Nephron (organoid): ENCODE measurements around the gene ANKMY1.

Source experiments
- H3K27ac Mint-ChIP-seq, 3 experiments: 2 replicates each; pipeline ENCODE4 v1.8.0; 2020; ENCODE audit warnings: mixed read lengths in 3 of 3, mild to moderate bottlenecking in 2 of 3, moderate library complexity in 1 of 3
- H3K27me3 Mint-ChIP-seq: 2 replicates; pipeline ENCODE4 v1.8.0; 2021; ENCODE audit warnings: low read depth, mild to moderate bottlenecking, moderate library complexity, mixed read lengths
- H3K36me3 Mint-ChIP-seq: 2 replicates; pipeline ENCODE4 v1.8.0; 2020; ENCODE audit warnings: low read depth, mixed read lengths
- H3K4me1 Mint-ChIP-seq: 2 replicates; pipeline ENCODE4 v1.8.0; 2020; ENCODE audit warnings: mixed read lengths
- H3K4me3 Mint-ChIP-seq, 3 experiments: 2 replicates each; pipeline ENCODE4 v1.8.0; 2020; ENCODE audit warnings: mild to moderate bottlenecking in 3 of 3, mixed read lengths in 3 of 3, moderate library complexity in 2 of 3
- H3K9me3 Mint-ChIP-seq: 2 replicates; pipeline ENCODE4 v1.8.0; 2020; ENCODE audit warnings: mixed read lengths
- CTCF ChIP-seq, 3 experiments: fragments of 200-600 bp; sonication (generic); IDR thresholded peaks; one replicate each; pipeline ENCODE4 v1.5.0; 2021; ENCODE audit warnings: antibody characterized with exemption in 3 of 3; ENCODE audit not compliant: unreplicated experiment in 3 of 3

Gene ANKMY1

GRCh38 chr2:240573071-240573515, 15.3 kb upstream of the ANKMY1 start:
- Mint-ChIP-seq H3K9me3 (no peaks in the 10 kb centered on the region), H3K4me3 (no peak overlapping the region), H3K27ac (no peak overlapping the region), H3K27me3 (no peaks in the 10 kb centered on the region), H3K4me1 (no peaks in the 10 kb centered on the region), H3K36me3 (no peaks in the 10 kb centered on the region)
- TF ChIP-seq CTCF (IDR thresholded peaks at IDR 0.05; ENCODE audit: unreplicated experiment in 3 of 3), result no peak

- Mint-ChIP-seq H3K27ac (no peak overlapping the region), H3K36me3 (no peaks in the 10 kb centered on the region), H3K9me3 (no peaks in the 10 kb centered on the region), H3K4me3 (no peak overlapping the region), H3K4me1 (peaks cover 6% of the 10 kb centered on the region), H3K27me3 (peaks cover 5% of the 10 kb centered on the region)
- no peak for TF ChIP-seq CTCF (IDR thresholded peaks at IDR 0.05; ENCODE audit: unreplicated experiment in 3 of 3)
These were observed 14.6 kb upstream of the ANKMY1 start for GRCh38 chr2:240572141-240573031.

GRCh38 chr2:240571314-240571973, 13.7 kb upstream of the ANKMY1 start:
- H3K9me3 Mint-ChIP-seq, result no peaks in the 10 kb centered on the region
- H3K36me3 Mint-ChIP-seq, result no peaks in the 10 kb centered on the region
- H3K27me3 Mint-ChIP-seq, result peaks cover 5% of the 10 kb centered on the region
- TF ChIP-seq CTCF (IDR thresholded peaks at IDR 0.05; ENCODE audit: unreplicated experiment in 3 of 3), result no peak
- H3K4me1 Mint-ChIP-seq, result peaks cover 6% of the 10 kb centered on the region
- H3K27ac Mint-ChIP-seq, result no peak overlapping the region
- H3K4me3 Mint-ChIP-seq, result peak overlapping the region in 1 of 3 experiments; percentile 4

GRCh38 chr2:240570531-240571313, 12.9 kb upstream of the ANKMY1 start:
- Mint-ChIP-seq H3K27ac (no peak overlapping the region), H3K9me3 (no peaks in the 10 kb centered on the region), H3K4me3 (peak overlapping the region in 1 of 3 experiments; percentile 4), H3K36me3 (no peaks in the 10 kb centered on the region), H3K4me1 (peaks cover 6% of the 10 kb centered on the region), H3K27me3 (peaks cover 5% of the 10 kb centered on the region)
- no peak for TF ChIP-seq CTCF (IDR thresholded peaks at IDR 0.05; ENCODE audit: unreplicated experiment in 3 of 3)

- Mint-ChIP-seq H3K9me3 (no peaks in the 10 kb centered on the region), H3K27me3 (peaks cover 5% of the 10 kb centered on the region), H3K4me1 (peaks cover 6% of the 10 kb centered on the region), H3K36me3 (no peaks in the 10 kb centered on the region), H3K27ac (no peak overlapping the region), H3K4me3 (peak overlapping the region; percentile 29 to 81 (median 77))
- no peak for TF ChIP-seq CTCF (IDR thresholded peaks at IDR 0.05; ENCODE audit: unreplicated experiment in 3 of 3)
These were observed 12.3 kb upstream of the ANKMY1 start for GRCh38 chr2:240569998-240570530.
